H1 (cell line): Measurements from ENCODE around the gene URAD. TPM values are rescaled to one million over a fixed set of nuclear protein-coding genes. Genes with fewer than 3 reads are reported as not detected.

Experiments used
- CTCF ChIA-PET: fragments of 300-600 bp; sonication (Branson Sonifier 250); formaldehyde crosslinking; loops from one replicate; lab custom pipeline; 2021; ENCODE audit not compliant: partially characterized antibody; lab: Charles Lee
- POLR2A ChIA-PET: fragments of 300-600 bp; sonication (Branson Sonifier 250); formaldehyde crosslinking; loops from one replicate; lab custom pipeline; 2021; ENCODE audit warnings: inconsistent platforms; ENCODE audit not compliant: partially characterized antibody; lab: Charles Lee
- DNase-seq, 2 experiments: peaks; one replicate each; pipeline versions ENCODE4 v3.0.0 to v3.0.0-alpha.2; 2010 to 2022; ENCODE audit warnings: low spot score in 2 of 2, low read depth in 1 of 2, mixed read lengths in 1 of 2
- FAIRE-seq: peaks from 2 replicates; lab custom pipeline; 2011; peaks lifted over from hg19 to GRCh38; lab: Jason Lieb, UNC
- H2AFZ ChIP-seq: 2 replicates; pipeline ENCODE4 v1.8.1; 2012; ENCODE audit warnings: low read length, inconsistent platforms
- H2AK5ac ChIP-seq: 2 replicates; pipeline ENCODE4 v1.6.1; 2013; ENCODE audit warnings: low read depth, low read length
- H2BK120ac ChIP-seq: replicated peaks from 2 replicates; pipeline ENCODE3; 2013; ENCODE audit warnings: low read depth, low read length, inconsistent platforms
- H2BK12ac ChIP-seq: 2 replicates; pipeline ENCODE4 v1.6.1; 2013; ENCODE audit warnings: low read depth, low read length
- H2BK15ac ChIP-seq: 2 replicates; pipeline ENCODE4 v1.6.1; 2013; ENCODE audit warnings: low read length
- H2BK20ac ChIP-seq: 2 replicates; pipeline ENCODE4 v1.6.1; 2013; ENCODE audit warnings: low read length
- H2BK5ac ChIP-seq: 2 replicates; pipeline ENCODE4 v1.6.1; 2013; ENCODE audit warnings: low read depth, low read length
- H3K14ac ChIP-seq: 2 replicates; pipeline ENCODE4 v1.6.1; 2013; ENCODE audit warnings: inconsistent platforms; ENCODE audit not compliant: insufficient read length
- H3K18ac ChIP-seq: 2 replicates; pipeline ENCODE4 v1.6.1; 2013; ENCODE audit warnings: low read length; ENCODE audit errors: extremely low read depth
- H3K23ac ChIP-seq: 2 replicates; pipeline ENCODE4 v1.6.1; 2013; ENCODE audit warnings: inconsistent platforms; ENCODE audit not compliant: insufficient read length
- H3K23me2 ChIP-seq: 2 replicates; pipeline ENCODE4 v1.6.1; 2013; ENCODE audit warnings: low read depth, low read length
- H3K27ac ChIP-seq: 2 replicates; pipeline ENCODE4 v1.6.1; 2011; ENCODE audit warnings: low read depth, low read length, inconsistent platforms
- H3K27me3 ChIP-seq, 4 experiments: replicated peaks in 1 of 4; 1 replicate in 1 of 4; 2 replicates in 3 of 4; pipeline versions ENCODE4 v1.6.1 to v1.8.1; 2011 to 2013; ENCODE audit warnings: low read length in 3 of 4, mild to moderate bottlenecking in 3 of 4, inconsistent platforms in 2 of 4, mixed read lengths in 2 of 4, moderate library complexity in 1 of 4; ENCODE audit not compliant: control insufficient read depth in 3 of 4, insufficient read depth in 3 of 4; ENCODE audit errors: extremely low read depth in 1 of 4
- H3K36me3 ChIP-seq, 4 experiments: 2 replicates each; pipeline versions ENCODE4 v1.6.1 to v1.8.1; 2011 to 2013; ENCODE audit warnings: mild to moderate bottlenecking in 4 of 4, low read length in 3 of 4, moderate library complexity in 2 of 4, control low read depth in 1 of 4, inconsistent platforms in 1 of 4; ENCODE audit not compliant: insufficient read depth in 4 of 4, control insufficient read depth in 2 of 4
- H3K4ac ChIP-seq: replicated peaks from 2 replicates; pipeline ENCODE3; 2013; ENCODE audit warnings: low read length, low read depth, mixed read lengths, inconsistent platforms; ENCODE audit not compliant: insufficient read length
- H3K4me1 ChIP-seq, 4 experiments: replicated peaks in 1 of 4; 1 replicate in 1 of 4; 2 replicates in 3 of 4; pipeline versions ENCODE4 v1.6.1 to v1.8.1; 2011 to 2013; ENCODE audit warnings: low read length in 3 of 4, inconsistent platforms in 2 of 4, mixed read lengths in 1 of 4; ENCODE audit not compliant: insufficient read depth in 4 of 4, control insufficient read depth in 3 of 4
- H3K4me2 ChIP-seq, 2 experiments: 2 replicates each; pipeline versions ENCODE4 v1.6.1 to v1.8.1; 2011 to 2013; ENCODE audit warnings: low read depth in 2 of 2, low read length in 2 of 2, control low read depth in 1 of 2, inconsistent platforms in 1 of 2, mild to moderate bottlenecking in 1 of 2; ENCODE audit not compliant: insufficient read depth in 1 of 2
- H3K4me3 ChIP-seq, 4 experiments: fragments of 200-600, 300-600 bp in 1 of 4; sonication (generic), shearing (Covaris generic), sonication (Bioruptor Twin) in 1 of 4; 2 replicates each; pipeline versions ENCODE4 v1.5.1 to v1.8.1; 2011 to 2016; ENCODE audit warnings: low read length in 4 of 4, low read depth in 3 of 4, control low read depth in 2 of 4, inconsistent platforms in 2 of 4, mild to moderate bottlenecking in 2 of 4, mixed read lengths in 1 of 4, moderate library complexity in 1 of 4; ENCODE audit not compliant: insufficient read depth in 2 of 4; ENCODE audit errors: extremely low read depth in 1 of 4
- H3K56ac ChIP-seq: replicated peaks from 2 replicates; pipeline ENCODE3; 2013; ENCODE audit warnings: low read depth, mild to moderate bottlenecking, mixed read lengths, low read length, inconsistent platforms; ENCODE audit not compliant: insufficient read length
- H3K79me1 ChIP-seq: 2 replicates; pipeline ENCODE4 v1.6.1; 2013; ENCODE audit warnings: low read depth, low read length, control low read depth
- H3K79me2 ChIP-seq, 2 experiments: 2 replicates each; pipeline versions ENCODE4 v1.6.1 to v1.8.1; 2012 to 2013; ENCODE audit warnings: low read length in 2 of 2, mild to moderate bottlenecking in 2 of 2, inconsistent platforms in 1 of 2; ENCODE audit not compliant: insufficient read depth in 2 of 2, control insufficient read depth in 1 of 2
- H3K9ac ChIP-seq, 4 experiments: replicated peaks in 1 of 4; 1 replicate in 1 of 4; 2 replicates in 3 of 4; pipeline versions ENCODE4 v1.6.1 to v1.8.1; 2011 to 2013; ENCODE audit warnings: low read depth in 3 of 4, low read length in 3 of 4, control low read depth in 2 of 4, mild to moderate bottlenecking in 2 of 4, moderate library complexity in 2 of 4, inconsistent platforms in 1 of 4; ENCODE audit errors: extremely low read depth in 1 of 4
- H3K9me3 ChIP-seq, 2 experiments: 2 replicates each; pipeline versions ENCODE4 v1.6.1 to v1.8.1; 2012 to 2013; ENCODE audit warnings: mild to moderate bottlenecking in 2 of 2, moderate library complexity in 2 of 2, control low read depth in 1 of 2, inconsistent platforms in 1 of 2, low read depth in 1 of 2, low read length in 1 of 2, mixed read lengths in 1 of 2; ENCODE audit not compliant: insufficient read depth in 2 of 2
- H4K20me1 ChIP-seq, 2 experiments: replicated peaks in 1 of 2; 2 replicates each; pipeline versions ENCODE3 to v1.8.1; 2011 to 2013; ENCODE audit warnings: inconsistent platforms in 2 of 2, low read length in 2 of 2, mild to moderate bottlenecking in 1 of 2; ENCODE audit not compliant: insufficient read depth in 2 of 2, control insufficient read depth in 1 of 2
- H4K5ac ChIP-seq: 2 replicates; pipeline ENCODE4 v1.6.1; 2013; ENCODE audit warnings: low read length, low read depth, mixed read lengths, inconsistent platforms; ENCODE audit not compliant: insufficient read length
- H4K8ac ChIP-seq: 2 replicates; pipeline ENCODE4 v1.8.0; 2013; ENCODE audit warnings: mild to moderate bottlenecking, moderate library complexity, low read length, inconsistent platforms; ENCODE audit not compliant: insufficient read depth; ENCODE audit errors: extremely low read depth
- H4K91ac ChIP-seq: replicated peaks from 2 replicates; pipeline ENCODE3; 2013; ENCODE audit warnings: low read length, mixed read lengths, inconsistent platforms; ENCODE audit not compliant: insufficient read length
- CTBP2 ChIP-seq: IDR thresholded peaks from 2 replicates; pipeline ENCODE4 v1.7.0; 2011; ENCODE audit warnings: borderline replicate concordance, mild to moderate bottlenecking, moderate library complexity, mixed read lengths, low read length; ENCODE audit not compliant: insufficient read depth, insufficient read length
- JUN ChIP-seq: IDR thresholded peaks from 2 replicates; pipeline ENCODE4 v1.6.1; 2011; ENCODE audit warnings: low read depth, mild to moderate bottlenecking, improper control_type of control experiment, low read length
- MAFK ChIP-seq: IDR thresholded peaks from 2 replicates; pipeline ENCODE4 v1.6.1; 2012; ENCODE audit warnings: low read depth, mild to moderate bottlenecking, improper control_type of control experiment, low read length
- POLR2AphosphoS5 ChIP-seq: IDR thresholded peaks from 2 replicates; pipeline ENCODE4 v1.6.1; 2011; ENCODE audit warnings: low read depth, low read length
- RBBP5 ChIP-seq: IDR thresholded peaks from 2 replicates; pipeline ENCODE4 v1.7.1; 2012; ENCODE audit warnings: low read depth, mild to moderate bottlenecking, inconsistent platforms, low read length, moderate library complexity, borderline replicate concordance
- RFX5 ChIP-seq: IDR thresholded peaks from 2 replicates; pipeline ENCODE4 v1.6.1; 2011; ENCODE audit warnings: low read depth, low read length, improper control_type of control experiment, borderline replicate concordance
- SIX5 ChIP-seq: IDR thresholded peaks from 2 replicates; pipeline ENCODE4 v1.6.1; 2011; ENCODE audit warnings: mild to moderate bottlenecking, low read depth, low read length
- SP1 ChIP-seq: IDR thresholded peaks from 2 replicates; pipeline ENCODE4 v1.6.1; 2011; ENCODE audit warnings: low read depth, low read length
- WGBS, 2 experiments: shearing (Covaris generic) in 1 of 2; methylation state at CpG; one replicate each; pipeline versions ENCODE4 v1.1.6 to v1.1.7; 2013 to 2015; ENCODE audit warnings: low lambda C conversion rate in 2 of 2, mixed read lengths in 2 of 2, inconsistent platforms in 1 of 2, low coverage in 1 of 2, missing lambda C conversion rate in 1 of 2; ENCODE audit not compliant: insufficient replicate concordance in 2 of 2, insufficient coverage in 1 of 2, insufficient read length in 1 of 2; ENCODE audit errors: extremely low coverage in 1 of 2, missing lambda C conversion rate in 1 of 2; 5-methylcytosine and 5-hydroxymethylcytosine counted together
- polyA plus RNA-seq, 7 experiments: library from polyadenylated mRNA; depleted of rRNA in 3 of 7; stranded (reverse) in 5 of 7; unstranded in 2 of 7; fragments of >200 nt in 5 of 7; fragments of 200-250 nt in 2 of 7; gene quantifications; 1 replicate in 5 of 7; 2 replicates in 1 of 7; 4 replicates in 1 of 7; pipeline versions ENCODE4 v1.2.1 to v1.2.3, GENCODE V29; 2011 to 2013; ENCODE audit warnings: missing spikeins in 2 of 7, mixed read lengths in 2 of 7
- total RNA-seq: library from RNA; stranded (reverse); fragmentation: NEBNext Ultra II Directional; extraction: Animal tissue kit (Norgen Biotek cat#: 25700); gene quantifications from 2 replicates; pipeline ENCODE4 v1.2.1, GENCODE V29; 2021

URAD gene
- total and polyA plus RNA-seq, 2 of the 8 experiments (the other 6 are each of a cell fraction or from before 2014, with no cell fraction given), result not detected

- Histone ChIP-seq H4K8ac (no peak overlapping the region), H3K4me1 (peaks cover 0 to 27% (median 17%) of the 10 kb centered on the region in 4 experiments; a peak in 6 of 7 replicates), H3K18ac (peak overlapping the region; percentile 64; the same call in 1 of the 2 replicates), H3K23ac (no peak overlapping the region), H3K9me3 (no peaks in the 10 kb centered on the region), H2BK15ac (peak overlapping the region; percentile 29; the same call in 1 of the 2 replicates), H4K20me1 (peaks cover 21 to 46% of the 10 kb centered on the region in 2 experiments), H3K27me3 (peaks cover 97 to 100% (median 100%) of the 10 kb centered on the region in 4 experiments), H3K4me3 (no peak overlapping the region), H3K9ac (no peak overlapping the region), H2BK20ac (no peak overlapping the region), H3K36me3 (peaks cover 0 to 11% (median 0%) of the 10 kb centered on the region in 4 experiments; a peak in 1 of 8 replicates), H3K4me2 (peak overlapping the region in 1 of 2 experiments; percentile 18; a peak in 1 of 4 replicates), H4K91ac (no peak overlapping the region), H3K14ac (no peak overlapping the region), H4K5ac (no peak overlapping the region), H3K4ac (no peak overlapping the region), H3K56ac (no peak overlapping the region), H2AK5ac (peak overlapping the region; percentile 72; the same call in 1 of the 2 replicates), H3K79me1 (no peaks in the 10 kb centered on the region), H3K79me2 (no peaks in the 10 kb centered on the region), H3K23me2 (peaks cover 2% of the 10 kb centered on the region; the same call in 1 of the 2 replicates), H2AFZ (no peak overlapping the region), H2BK5ac (no peak overlapping the region), H2BK12ac (peak overlapping the region; percentile 80; the same call in 1 of the 2 replicates), H3K27ac (no peak overlapping the region), H2BK120ac (no peak overlapping the region)
- ChIA-PET POLR2A (interaction anchor here (1.1 to 5.0 kb wide), 4 partner anchors 9 to 56 kb away, joined by 3 to 31 read pairs (median 11); partner anchors contain the start of genes CDX2 and PDX1), CTCF (interaction anchor here (0.7 to 20.5 kb wide), 14 partner anchors 3 to 177 kb away, joined by 3 to 283 read pairs (median 4); partner anchors contain the start of genes CDX2 and URAD)
- WGBS, 2 experiments, result 6% methylated on average over 39 of the region's 51 CpGs; no CpG with 5 or more reads in 1 of the 2 experiments
- no peak for FAIRE-seq
- peak in 1 of 2 experiments; percentile 67 for DNase-seq
- no peak for TF ChIP-seq RFX5
- TF ChIP-seq POLR2AphosphoS5, result no peak
- TF ChIP-seq JUN, result no peak
- no peak for TF ChIP-seq SP1
- no peak for TF ChIP-seq CTBP2
- TF ChIP-seq MAFK, result no peak
- TF ChIP-seq RBBP5, result no peak
- no peak for TF ChIP-seq SIX5
Observed at GRCh38 chr13:27975564-27976361, 12.7 kb downstream of the URAD start.
